Measurements from ENCODE around the gene ZNF507. TPM values are rescaled to one million over a fixed set of nuclear protein-coding genes. Genes with fewer than 3 reads are reported as not detected.

Gene ZNF507
- total RNA-seq (ENCODE audit: low replicate concordance) = 15.9 and 17.1 TPM in 2 replicates

GRCh38 chr19:32345261-32346207, at the start of gene ZNF507:
Gene ZNF507 (plus strand): TSS chr19:32345610. CDS start chr19:32352831, 7,221 bp downstream.
- TF ChIP-seq CTCF (IDR thresholded peaks at IDR 0.05; ENCODE audit: insufficient read depth, low read length) = no peak
- H3K4me3 ChIP-seq (ENCODE audit: low read depth, low read length) = peak within 1 kb of the TSS; percentile 74
- peak; percentile 63 for DNase-seq (ENCODE audit: low read depth)

GRCh38 chr19:32296694-32297093, 48.7 kb upstream of the ZNF507 start:
- DNase-seq (ENCODE audit: low read depth) = no peak
- no peak for TF ChIP-seq CTCF (IDR thresholded peaks at IDR 0.05; ENCODE audit: insufficient read depth, low read length)

GRCh38 chr19:32302778-32303177, 42.6 kb upstream of the ZNF507 start:
- DNase-seq (ENCODE audit: low read depth) = no peak
- no peak for TF ChIP-seq CTCF (IDR thresholded peaks at IDR 0.05; ENCODE audit: insufficient read depth, low read length)
- no peak overlapping the region for H3K4me3 ChIP-seq (ENCODE audit: low read depth, low read length)

More at GRCh38 chr19:32296694-32297093, 48.7 kb upstream of the ZNF507 start:
- no peak overlapping the region for H3K4me3 ChIP-seq (ENCODE audit: low read depth, low read length)

GRCh38 chr19:32303193-32303592, 42.2 kb upstream of the ZNF507 start:
- H3K4me3 ChIP-seq (ENCODE audit: low read depth, low read length) = no peak overlapping the region
- no peak for TF ChIP-seq CTCF (IDR thresholded peaks at IDR 0.05; ENCODE audit: insufficient read depth, low read length)
- no peak for DNase-seq (ENCODE audit: low read depth)

GRCh38 chr19:32307591-32307990, 37.8 kb upstream of the ZNF507 start:
- H3K4me3 ChIP-seq (ENCODE audit: low read depth, low read length) = no peak overlapping the region
- TF ChIP-seq CTCF (IDR thresholded peaks at IDR 0.05; ENCODE audit: insufficient read depth, low read length) = no peak
- no peak for DNase-seq (ENCODE audit: low read depth)

GRCh38 chr19:32308431-32309077, 36.9 kb upstream of the ZNF507 start:
- no peak for TF ChIP-seq CTCF (IDR thresholded peaks at IDR 0.05; ENCODE audit: insufficient read depth, low read length)
- peak; percentile 7 for DNase-seq (ENCODE audit: low read depth)
- H3K4me3 ChIP-seq (ENCODE audit: low read depth, low read length) = no peak overlapping the region
